Immature natural killer cell (primary cell): ENCODE results near the gene MED13. TPM values are rescaled to one million over a fixed set of nuclear protein-coding genes. Genes with fewer than 3 reads are reported as not detected.
A peak's percentile ranks its signal among the peaks of the same experiment; 100 is the strongest.
"Not testable (repeated sequence)": the region's sequence is repeated elsewhere in the genome, so short reads cannot be mapped to it uniquely, and the experiment has no call there.

ENCODE experiments used
- DNase-seq, 3 donors: peaks; one replicate each; pipeline ENCODE4 v3.0.0; 2022; ENCODE audit warnings: mixed read lengths in 1 of 3
- H3K27ac Mint-ChIP-seq, 6 donors: one replicate each; pipeline ENCODE4 v1.8.0; 2020; ENCODE audit warnings: mixed read lengths in 6 of 6, mild to moderate bottlenecking in 5 of 6, inconsistent platforms in 4 of 6, moderate library complexity in 3 of 6
- H3K27me3 Mint-ChIP-seq, 3 donors: one replicate each; pipeline ENCODE4 v1.8.0; 2020 to 2021; ENCODE audit warnings: low read depth in 3 of 3, mild to moderate bottlenecking in 3 of 3, mixed read lengths in 3 of 3, moderate library complexity in 3 of 3, inconsistent platforms in 1 of 3
- H3K36me3 Mint-ChIP-seq, 3 donors: one replicate each; pipeline ENCODE4 v1.8.0; 2020; ENCODE audit warnings: mixed read lengths in 3 of 3, inconsistent platforms in 2 of 3, mild to moderate bottlenecking in 2 of 3
- H3K4me1 Mint-ChIP-seq, 2 donors: one replicate each; pipeline ENCODE4 v1.8.0; 2020; ENCODE audit warnings: inconsistent platforms in 2 of 2, mild to moderate bottlenecking in 2 of 2, mixed read lengths in 2 of 2, moderate library complexity in 1 of 2
- H3K4me3 Mint-ChIP-seq, 5 donors: one replicate each; pipeline ENCODE4 v1.8.0; 2020; ENCODE audit warnings: mild to moderate bottlenecking in 5 of 5, mixed read lengths in 5 of 5, inconsistent platforms in 3 of 5, moderate library complexity in 3 of 5
- H3K9me3 Mint-ChIP-seq, 6 donors: one replicate each; pipeline ENCODE4 v1.8.0; 2020; ENCODE audit warnings: mild to moderate bottlenecking in 6 of 6, mixed read lengths in 6 of 6, inconsistent platforms in 4 of 6, moderate library complexity in 3 of 6
- polyA plus RNA-seq, 3 donors: library from polyadenylated mRNA; unstranded; fragments of 300-500 nt; fragmentation: Illumina TruSeq; gene quantifications; one replicate each; pipeline ENCODE4 v1.2.3, GENCODE V29; 2021

Gene MED13
- polyA plus RNA-seq, 3 donors from 2014 or later: 0.30 to 5.1 (median 4.5) TPM

GRCh38 chr17:62076864-62077788 lies 12.0 kb upstream of the MED13 start:
- Mint-ChIP-seq H3K4me1 (no peaks in the 10 kb centered on the region), H3K9me3 (no peaks in the 10 kb centered on the region), H3K27me3 (peaks cover 0 to 3% (median 3%) of the 10 kb centered on the region in 3 donors), H3K4me3 (no peak overlapping the region), H3K36me3 (peaks cover 0 to 2% (median 0%) of the 10 kb centered on the region in 3 donors), H3K27ac (no peak overlapping the region)
- DNase-seq: no peak

GRCh38 chr17:62075308-62075815 lies 10.3 kb upstream of the MED13 start:
- no peak overlapping the region for H3K27ac Mint-ChIP-seq
- no peaks in the 10 kb centered on the region for H3K4me1 Mint-ChIP-seq
- H3K4me3 Mint-ChIP-seq: no peak overlapping the region
- no peak for DNase-seq
- H3K27me3 Mint-ChIP-seq: peaks cover 0 to 3% (median 2%) of the 10 kb centered on the region in 3 donors
- H3K36me3 Mint-ChIP-seq: peaks cover 0 to 3% (median 0%) of the 10 kb centered on the region in 3 donors
- no peaks in the 10 kb centered on the region for H3K9me3 Mint-ChIP-seq

- Mint-ChIP-seq H3K4me1 (no peaks in the 10 kb centered on the region), H3K36me3 (peaks cover 0 to 3% (median 0%) of the 10 kb centered on the region in 3 donors), H3K27ac (no peak overlapping the region), H3K9me3 (no peaks in the 10 kb centered on the region), H3K4me3 (no peak overlapping the region), H3K27me3 (peaks cover 0 to 3% (median 2%) of the 10 kb centered on the region in 3 donors)
- DNase-seq: no peak
Observed at GRCh38 chr17:62073993-62074392, 8.9 kb upstream of the MED13 start.

- DNase-seq, H3K9me3 Mint-ChIP-seq, H3K27ac Mint-ChIP-seq, H3K4me3 Mint-ChIP-seq, H3K36me3 Mint-ChIP-seq, H3K4me1 Mint-ChIP-seq, H3K27me3 Mint-ChIP-seq: not testable (repeated sequence)
Observed at GRCh38 chr17:62072855-62073254, 7.8 kb upstream of the MED13 start.

- Mint-ChIP-seq H3K9me3 (no peaks in the 10 kb centered on the region), H3K4me3 (no peak overlapping the region), H3K36me3 (peaks cover 0 to 3% (median 0%) of the 10 kb centered on the region in 3 donors), H3K4me1 (peaks cover 4 to 7% of the 10 kb centered on the region in 2 donors), H3K27ac (no peak overlapping the region), H3K27me3 (peaks cover under 1 to 5% (median 2%) of the 10 kb centered on the region in 3 donors)
- DNase-seq: no peak
Observed at GRCh38 chr17:62070900-62071299, 5.8 kb upstream of the MED13 start.

- Mint-ChIP-seq H3K4me3 (no peak overlapping the region), H3K27ac (peak overlapping the region in 1 of 6 donors; percentile 92)
- DNase-seq: no peak
Observed at GRCh38 chr17:62067165-62068145, 2.4 kb upstream of the MED13 start.

GRCh38 chr17:62065611-62066468 lies 762 bp upstream of the MED13 start:
- Mint-ChIP-seq H3K4me3 (peak overlapping the region; percentile 94 to 100 (median 98)), H3K27ac (peak overlapping the region; percentile 92 to 99 (median 98)), H3K27me3 (peaks cover 10 to 22% (median 12%) of the 10 kb centered on the region in 3 donors), H3K4me1 (peaks cover 38 to 48% of the 10 kb centered on the region in 2 donors), H3K36me3 (peaks cover 0 to 4% (median 0%) of the 10 kb centered on the region in 3 donors), H3K9me3 (no peaks in the 10 kb centered on the region)
- peak; percentile 97 to 98 (median 98) for DNase-seq

More at GRCh38 chr17:62067165-62068145, 2.4 kb upstream of the MED13 start:
- Mint-ChIP-seq H3K4me1 (peaks cover 27 to 32% of the 10 kb centered on the region in 2 donors), H3K27me3 (peaks cover 10 to 22% (median 12%) of the 10 kb centered on the region in 3 donors), H3K9me3 (no peaks in the 10 kb centered on the region), H3K36me3 (peaks cover 0 to 3% (median 2%) of the 10 kb centered on the region in 3 donors)

- DNase-seq: peak; percentile 22 to 29 (median 26)
- peaks cover 45 to 56% of the 10 kb centered on the region in 2 donors for H3K4me1 Mint-ChIP-seq
Observed at GRCh38 chr17:62064029-62064790, 868 bp downstream of the MED13 start.

GRCh38 chr17:62062944-62063343 lies 2.1 kb downstream of the MED13 start:
- no peak for DNase-seq
- Mint-ChIP-seq H3K9me3 (no peaks in the 10 kb centered on the region), H3K4me1 (peaks cover 55 to 69% of the 10 kb centered on the region in 2 donors), H3K27me3 (peaks cover 10 to 23% (median 12%) of the 10 kb centered on the region in 3 donors), H3K4me3 (peak overlapping the region; percentile 92 to 98 (median 96)), H3K27ac (peak overlapping the region; percentile 92 to 99 (median 94)), H3K36me3 (peaks cover 0 to 11% (median 5%) of the 10 kb centered on the region in 3 donors)

More at GRCh38 chr17:62064029-62064790, 868 bp downstream of the MED13 start:
- H3K36me3 Mint-ChIP-seq: peaks cover 0 to 7% (median 4%) of the 10 kb centered on the region in 3 donors
- peaks cover 10 to 24% (median 12%) of the 10 kb centered on the region in 3 donors for H3K27me3 Mint-ChIP-seq
- H3K4me3 Mint-ChIP-seq: peak overlapping the region; percentile 92 to 98 (median 96)
- H3K27ac Mint-ChIP-seq: peak overlapping the region; percentile 92 to 99 (median 94)
- no peaks in the 10 kb centered on the region for H3K9me3 Mint-ChIP-seq

GRCh38 chr17:62062302-62062701 lies 2.8 kb downstream of the MED13 start:
- H3K36me3 Mint-ChIP-seq: peaks cover 0 to 11% (median 5%) of the 10 kb centered on the region in 3 donors
- H3K27ac Mint-ChIP-seq: peak overlapping the region; percentile 76 to 94 (median 90)
- no peaks in the 10 kb centered on the region for H3K9me3 Mint-ChIP-seq
- peaks cover 10 to 22% (median 12%) of the 10 kb centered on the region in 3 donors for H3K27me3 Mint-ChIP-seq
- peak overlapping the region; percentile 92 to 98 (median 96) for H3K4me3 Mint-ChIP-seq
- peaks cover 58 to 76% of the 10 kb centered on the region in 2 donors for H3K4me1 Mint-ChIP-seq
- DNase-seq: no peak

GRCh38 chr17:62059414-62059813 lies 5.7 kb downstream of the MED13 start:
- no peaks in the 10 kb centered on the region for H3K9me3 Mint-ChIP-seq
- H3K4me3 Mint-ChIP-seq: peak overlapping the region in 2 of 5 donors; percentile 5 to 22
- H3K4me1 Mint-ChIP-seq: peaks cover 62 to 84% of the 10 kb centered on the region in 2 donors
- peaks cover under 1 to 8% (median under 1%) of the 10 kb centered on the region in 3 donors for H3K27me3 Mint-ChIP-seq
- DNase-seq: no peak
- peak overlapping the region in 3 of 6 donors; percentile 26 to 56 (median 32) for H3K27ac Mint-ChIP-seq
- peaks cover 0 to 11% (median 5%) of the 10 kb centered on the region in 3 donors for H3K36me3 Mint-ChIP-seq
